HG03342 (cell line): Measurements from ENCODE around the gene ROBO1.

Source experiments
- ATAC-seq: cut with Tn5 transposase; IDR thresholded peaks from one replicate; pipeline ENCODE4 v1.9.1; 2021; ENCODE audit warnings: mild to moderate bottlenecking, moderate library complexity; ENCODE audit not compliant: unreplicated experiment

Gene ROBO1

DNA sequence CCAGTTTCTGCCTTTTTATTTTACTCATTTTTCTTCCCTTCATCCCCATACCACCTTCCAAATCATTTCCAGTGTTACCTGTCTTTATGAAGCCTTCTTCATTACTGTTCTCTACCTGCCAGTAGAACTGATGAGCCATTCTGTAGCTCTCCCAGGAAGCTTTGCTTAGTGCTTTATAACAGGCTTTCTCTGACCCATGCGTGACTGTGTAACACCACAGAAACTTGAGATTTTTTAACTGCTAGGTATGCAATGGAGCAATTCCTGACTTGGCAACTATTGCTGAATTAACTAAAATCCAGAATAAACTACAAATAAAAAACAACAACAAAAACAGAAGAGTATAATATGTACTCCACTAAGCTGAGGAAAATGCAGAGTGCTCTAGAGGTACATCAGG lies 289.2 kb downstream of the ROBO1 start:
- ATAC-seq, result no peak

DNA sequence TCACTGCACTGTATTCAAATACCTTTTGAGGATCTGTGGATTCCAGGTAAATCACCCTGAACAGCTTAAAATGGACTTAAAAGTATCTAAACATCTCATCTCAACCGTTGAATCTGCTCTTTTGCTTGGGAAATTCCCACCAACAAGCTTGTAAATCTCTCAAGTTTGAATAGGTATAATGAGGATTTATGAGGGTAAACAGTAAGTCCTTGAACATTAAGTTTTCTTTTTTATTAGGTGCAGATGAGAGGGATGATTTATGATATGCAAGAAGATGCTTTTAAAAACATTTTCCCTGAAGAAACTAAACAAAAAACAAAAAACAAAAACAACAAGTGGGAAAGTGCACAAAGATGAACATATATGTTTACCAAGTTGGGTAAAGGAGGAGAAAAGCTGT lies 290.6 kb downstream of the ROBO1 start:
- no peak for ATAC-seq

DNA sequence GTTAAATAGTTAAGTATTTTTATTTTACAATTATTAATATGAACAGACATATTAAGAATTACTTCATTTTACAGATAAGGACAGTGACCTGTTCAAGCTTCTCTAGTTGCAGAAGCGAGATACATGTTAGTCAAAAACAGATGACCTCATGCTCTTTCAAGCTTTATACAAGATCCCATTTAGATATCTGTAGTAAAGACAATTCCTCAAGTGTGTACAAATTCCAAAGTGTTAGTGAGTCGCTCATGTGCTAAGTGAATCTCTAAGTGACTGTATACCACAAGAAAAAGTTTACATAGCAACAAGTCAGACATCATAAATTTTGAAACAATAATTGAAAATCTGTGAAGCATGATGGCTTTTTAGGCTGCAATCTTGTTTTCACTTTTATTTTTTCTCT lies 293.8 kb downstream of the ROBO1 start:
- no peak for ATAC-seq

DNA sequence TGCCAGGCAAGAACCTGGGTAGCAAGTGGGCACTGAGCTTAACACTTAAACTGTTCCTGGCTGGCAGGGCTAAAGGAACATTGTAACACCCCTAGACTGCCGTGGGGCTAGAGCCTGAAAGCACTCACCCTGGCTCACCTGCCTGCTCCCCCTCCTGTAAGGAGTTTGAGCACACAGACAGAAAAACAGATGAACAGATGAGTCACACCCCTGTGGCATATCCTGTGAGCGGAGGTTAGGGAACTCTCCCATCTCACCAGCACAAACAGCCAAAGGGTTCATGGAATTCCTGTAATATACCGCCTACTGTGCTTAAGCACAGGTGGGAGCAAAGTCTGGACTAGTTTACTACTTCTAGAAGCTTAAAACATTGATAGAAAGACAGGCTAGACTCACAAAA lies 300.1 kb downstream of the ROBO1 start:
- no peak for ATAC-seq

DNA sequence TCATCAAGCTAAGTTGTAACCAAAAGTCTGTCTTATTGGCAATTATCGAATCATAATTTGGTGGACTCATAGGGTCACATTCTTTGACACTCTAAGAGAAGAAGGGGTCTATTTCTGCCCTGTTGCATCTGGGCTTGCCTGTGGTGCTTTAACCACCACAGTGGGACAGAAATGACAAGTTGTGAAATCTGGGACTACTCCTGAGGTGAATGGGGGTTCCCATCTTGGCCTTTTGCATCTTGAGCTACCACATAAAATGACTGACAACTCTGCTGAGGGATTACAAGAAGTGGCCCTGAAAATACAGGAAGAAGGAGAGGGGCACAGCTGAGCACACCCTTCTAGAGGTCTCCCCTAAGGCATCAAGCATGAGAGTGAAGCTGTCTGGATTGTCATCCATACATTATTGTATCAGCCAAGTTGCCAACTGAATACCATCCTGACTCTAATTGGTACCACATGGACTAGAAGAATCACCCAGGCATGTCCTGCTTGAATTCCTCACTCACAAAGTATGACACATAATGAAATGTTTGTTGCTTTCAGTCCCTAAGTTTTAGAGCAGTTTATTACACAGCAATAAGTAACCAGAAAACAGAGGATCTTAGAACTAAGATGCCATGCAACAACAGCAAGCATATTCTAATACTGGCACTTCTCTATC lies 306.5 kb downstream of the ROBO1 start:
- no peak for ATAC-seq

DNA sequence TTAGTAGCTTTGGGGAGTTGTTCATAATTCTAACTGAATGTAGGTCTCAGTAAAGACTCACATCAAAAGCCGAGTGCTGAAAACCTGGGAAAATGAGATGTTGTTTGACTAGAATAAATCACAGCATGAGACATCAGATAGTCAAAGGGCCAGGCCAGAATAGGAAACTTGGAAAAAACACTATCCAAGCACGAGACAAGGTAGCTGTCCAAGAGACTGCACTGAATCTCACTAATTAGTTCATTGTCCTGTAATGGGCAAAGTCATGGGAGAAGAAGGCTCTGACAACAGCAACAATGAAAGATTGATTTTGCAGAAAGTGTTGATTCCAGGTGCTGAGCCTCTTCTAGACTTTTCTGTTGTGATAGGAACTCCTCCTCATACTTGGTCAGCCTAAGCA lies 314.2 kb downstream of the ROBO1 start:
- ATAC-seq, result no peak

DNA sequence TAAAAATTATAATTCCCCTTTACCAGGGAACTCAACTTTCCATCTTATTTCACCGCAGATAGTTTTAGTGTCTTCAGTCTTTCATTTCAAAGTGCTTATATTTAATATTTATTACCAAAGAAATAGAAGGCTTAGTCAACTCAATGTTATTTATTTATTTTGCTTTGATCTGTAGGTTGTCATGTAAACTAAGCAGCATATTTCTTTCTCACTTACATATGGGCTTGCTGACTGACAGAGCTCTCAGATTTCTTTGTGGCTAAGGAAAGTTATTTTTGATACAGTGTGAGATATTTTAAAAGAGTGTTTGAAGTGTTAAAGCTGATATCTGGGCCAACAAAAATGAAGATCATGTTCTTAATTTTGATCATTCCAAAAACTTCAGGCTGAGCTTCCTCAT lies 331.4 kb downstream of the ROBO1 start:
- no peak for ATAC-seq

DNA sequence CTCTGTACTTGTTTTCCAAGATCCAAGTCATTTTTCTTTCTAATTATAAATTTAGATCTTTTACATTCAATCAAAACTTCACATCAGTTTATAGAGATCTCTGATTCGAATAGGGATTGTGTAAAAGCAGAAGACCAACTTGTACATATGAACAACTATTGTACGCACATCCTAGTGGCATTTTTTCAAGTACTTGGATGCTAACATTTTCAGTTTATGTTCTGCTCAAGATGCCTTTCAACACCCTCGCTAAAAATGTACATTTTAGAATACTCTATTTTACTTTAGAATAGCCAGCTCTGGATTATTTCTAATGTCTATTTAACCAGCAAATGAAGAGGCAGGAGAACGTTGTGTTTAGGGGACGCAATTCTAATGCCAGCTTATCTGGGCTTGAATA lies 340.7 kb downstream of the ROBO1 start:
- ATAC-seq, result no peak

DNA sequence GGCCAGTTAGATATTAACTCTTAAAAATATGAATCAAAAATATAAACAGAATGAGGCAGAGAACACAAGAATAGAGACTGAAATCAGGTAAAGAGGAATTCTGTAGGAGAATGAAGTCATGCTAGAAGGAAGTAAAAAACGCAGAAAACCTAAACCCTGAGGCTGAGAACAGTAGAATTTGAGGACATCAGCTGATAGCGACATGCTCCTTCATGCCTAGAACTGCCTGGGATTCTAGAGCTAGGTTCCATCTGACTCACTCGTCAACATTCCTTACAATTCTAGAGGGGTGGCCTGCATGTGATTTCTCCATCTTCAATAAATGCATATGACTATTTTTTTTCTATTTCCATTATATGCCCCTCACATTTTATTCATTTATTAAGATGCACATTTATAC lies 343.0 kb downstream of the ROBO1 start:
- ATAC-seq, result no peak

DNA sequence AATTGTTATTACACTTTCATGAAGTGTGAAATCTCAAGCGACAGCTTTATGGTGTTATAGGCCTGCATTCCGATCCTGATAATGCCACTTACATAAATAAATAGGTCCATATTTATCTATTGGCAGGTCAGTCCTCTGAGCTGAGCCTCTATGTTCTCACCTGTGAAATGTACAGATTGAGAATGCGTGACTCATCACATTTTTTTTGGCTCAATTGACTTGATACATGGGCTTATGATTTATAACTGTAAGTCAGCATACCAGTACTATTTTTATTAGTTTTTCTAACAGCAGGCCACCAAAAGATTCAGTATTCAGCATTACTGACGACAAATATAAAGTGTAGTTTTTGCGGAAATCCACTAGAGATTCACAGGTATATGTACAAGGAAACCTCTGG lies 344.4 kb downstream of the ROBO1 start:
- no peak for ATAC-seq

DNA sequence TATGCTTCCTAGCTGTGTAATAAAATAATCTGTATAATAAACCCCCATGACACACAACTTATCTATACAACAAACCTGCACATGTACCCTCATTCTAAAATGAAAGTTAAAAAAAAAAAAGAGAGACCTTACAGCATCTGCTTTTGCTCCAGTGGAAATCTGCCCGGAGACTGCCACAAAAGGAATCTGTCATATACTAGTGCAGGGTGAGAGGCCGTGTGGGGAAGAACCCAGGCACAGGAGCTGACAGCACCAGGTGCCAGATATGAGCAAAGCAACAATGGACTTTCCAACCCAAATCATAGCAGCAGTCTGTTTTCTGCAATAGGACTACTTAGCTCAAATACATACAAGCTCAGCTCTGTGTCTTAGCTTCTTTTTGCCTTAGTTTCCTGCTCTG lies 346.5 kb downstream of the ROBO1 start:
- no peak for ATAC-seq

DNA sequence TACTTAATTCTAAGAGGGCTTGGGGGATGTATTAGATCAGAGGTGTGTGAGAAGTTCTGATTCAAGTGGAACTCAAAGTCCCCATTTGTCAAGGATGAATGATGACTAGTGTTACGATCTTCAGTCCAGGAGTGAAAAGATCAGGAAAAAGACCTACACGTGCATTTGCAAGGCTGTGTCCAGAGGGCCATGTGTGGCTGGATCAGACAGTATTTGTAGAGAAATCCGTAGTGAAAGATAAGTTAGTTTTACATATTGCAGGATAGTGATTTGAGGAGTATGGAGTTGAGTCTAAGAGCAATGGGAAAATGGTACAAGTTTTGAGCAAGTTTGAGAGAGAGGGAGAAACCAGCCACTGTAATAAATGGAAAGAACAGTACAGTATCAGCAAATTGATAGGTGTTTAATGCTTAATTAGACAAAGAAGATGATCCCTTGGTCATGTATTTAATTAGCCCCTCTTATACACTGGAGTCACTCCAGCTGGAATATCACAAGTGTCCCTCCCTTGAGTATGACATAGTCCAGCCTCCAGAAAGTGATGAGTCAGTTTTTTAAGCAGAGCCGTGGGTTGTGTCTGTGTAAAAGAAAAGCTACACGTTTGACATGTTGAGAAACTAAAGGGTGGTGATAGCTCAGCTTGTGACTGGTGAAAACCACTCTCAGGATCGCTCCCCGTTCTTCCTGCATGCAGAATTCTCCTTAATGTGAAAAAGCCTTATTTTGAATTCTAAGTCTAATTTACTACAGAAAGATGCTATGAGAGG lies 348.8 kb downstream of the ROBO1 start:
- ATAC-seq, result no peak

DNA sequence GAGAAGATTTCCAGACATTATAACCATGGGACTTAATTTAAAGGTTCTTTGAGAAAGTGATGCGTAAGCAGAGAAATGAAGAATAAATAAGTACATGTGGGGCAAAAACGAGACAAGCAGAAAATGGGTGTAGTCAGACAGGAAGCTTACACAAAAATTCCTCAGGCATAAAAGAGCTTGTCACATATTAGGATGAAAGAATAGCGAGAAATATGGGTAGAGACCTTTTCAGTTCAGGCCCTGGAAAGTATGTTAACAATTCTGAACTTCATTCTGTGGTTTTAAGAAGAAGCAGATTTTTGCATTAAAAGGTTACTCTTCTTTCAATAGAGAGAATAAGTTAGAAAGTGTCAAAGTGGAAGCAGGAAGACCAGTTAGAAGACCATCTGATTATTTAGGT lies 352.4 kb downstream of the ROBO1 start:
- ATAC-seq, result no peak

DNA sequence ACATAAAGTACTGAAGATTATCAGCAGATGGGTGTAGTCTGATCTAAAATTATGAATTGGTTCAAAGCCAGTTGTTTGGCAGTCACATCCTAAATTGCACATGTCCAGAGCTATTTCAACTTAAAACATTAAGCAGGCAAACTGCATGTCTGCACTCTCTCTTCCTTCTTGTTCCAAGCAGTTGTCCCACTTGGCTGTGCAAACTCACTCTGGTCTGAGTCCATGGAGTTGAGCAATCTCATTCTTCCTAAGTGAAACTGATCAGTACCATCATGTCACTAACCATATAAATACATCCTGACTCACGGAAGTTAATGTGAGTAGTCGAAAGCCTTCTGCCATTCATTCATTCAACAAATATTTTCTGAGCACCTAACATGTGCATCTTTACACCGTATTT lies 353.0 kb downstream of the ROBO1 start:
- ATAC-seq, result no peak

DNA sequence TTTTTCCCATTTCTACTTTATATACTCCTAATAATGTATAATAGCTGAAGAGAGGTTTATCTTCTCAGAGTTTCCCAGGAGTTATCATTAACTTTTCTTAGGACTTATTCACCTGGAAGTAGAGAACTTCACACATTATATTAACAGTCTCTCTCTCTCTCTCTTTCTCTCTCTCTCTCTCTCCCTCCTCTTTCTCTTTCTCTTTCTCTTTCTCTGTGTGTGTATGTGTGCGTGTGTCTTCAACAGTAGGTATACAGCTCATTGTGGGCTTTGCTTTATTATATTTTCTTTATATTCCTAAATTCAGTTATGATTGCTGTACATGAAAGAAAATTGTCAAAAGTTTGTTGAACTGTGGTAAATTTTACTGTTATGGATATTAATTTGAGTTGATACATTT lies 353.8 kb downstream of the ROBO1 start:
- no peak for ATAC-seq

DNA sequence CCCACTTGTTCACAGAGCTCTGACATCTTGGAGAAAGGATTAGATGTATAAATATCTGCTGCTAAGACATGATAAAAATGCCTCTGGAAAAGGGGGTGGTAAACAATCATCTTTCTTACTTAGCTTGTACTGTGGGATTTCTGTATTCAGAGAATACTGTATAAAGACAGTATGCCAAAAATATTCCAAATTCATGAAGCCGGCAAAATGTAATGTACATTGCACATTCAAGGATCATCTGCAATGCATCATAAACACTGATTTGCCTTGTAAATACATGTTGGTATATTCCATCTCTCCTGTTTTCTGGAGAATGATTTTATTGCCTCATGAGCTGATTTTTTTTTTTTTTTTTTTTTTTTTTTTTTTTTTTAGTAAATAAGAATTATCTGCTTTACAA lies 355.3 kb downstream of the ROBO1 start:
- ATAC-seq, result no peak

DNA sequence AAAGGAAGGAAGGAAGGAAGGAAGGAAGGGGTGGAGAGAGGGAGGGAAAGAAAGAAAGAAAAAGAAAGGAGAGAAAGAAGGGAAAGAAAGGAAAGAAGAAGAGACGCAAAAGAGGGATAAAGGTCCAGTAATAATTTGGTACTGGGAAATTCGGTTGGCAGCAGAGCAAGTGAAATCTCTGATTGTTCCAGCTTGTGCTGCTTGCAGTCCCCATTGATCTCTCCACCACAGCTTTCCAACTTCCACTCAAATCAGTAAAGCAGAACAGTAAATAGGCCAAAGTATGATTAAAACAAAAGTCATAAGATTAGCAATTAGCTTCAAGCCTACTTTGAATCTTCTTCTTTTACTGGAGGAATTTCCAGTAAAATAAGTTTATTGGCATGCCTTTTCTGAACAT lies 357.2 kb downstream of the ROBO1 start:
- ATAC-seq, result no peak

DNA sequence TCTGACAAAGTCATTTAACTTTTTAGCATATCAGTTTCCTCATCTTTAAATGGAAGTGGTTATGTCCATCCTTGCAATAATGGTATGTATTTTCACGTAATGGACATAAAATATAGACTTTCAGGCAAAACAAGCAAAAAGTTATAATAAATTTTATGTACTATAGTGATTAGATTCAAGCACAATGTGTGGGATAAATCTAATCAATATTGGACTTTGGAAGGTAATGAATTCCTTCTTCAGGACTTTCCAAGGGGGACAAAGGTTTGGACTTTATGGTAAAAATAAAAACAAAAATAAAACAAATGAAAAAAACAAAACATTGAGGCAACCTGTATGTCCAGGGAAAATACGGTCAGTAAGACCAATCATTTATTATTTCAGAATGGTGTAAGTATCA lies 357.7 kb downstream of the ROBO1 start:
- no peak for ATAC-seq

DNA sequence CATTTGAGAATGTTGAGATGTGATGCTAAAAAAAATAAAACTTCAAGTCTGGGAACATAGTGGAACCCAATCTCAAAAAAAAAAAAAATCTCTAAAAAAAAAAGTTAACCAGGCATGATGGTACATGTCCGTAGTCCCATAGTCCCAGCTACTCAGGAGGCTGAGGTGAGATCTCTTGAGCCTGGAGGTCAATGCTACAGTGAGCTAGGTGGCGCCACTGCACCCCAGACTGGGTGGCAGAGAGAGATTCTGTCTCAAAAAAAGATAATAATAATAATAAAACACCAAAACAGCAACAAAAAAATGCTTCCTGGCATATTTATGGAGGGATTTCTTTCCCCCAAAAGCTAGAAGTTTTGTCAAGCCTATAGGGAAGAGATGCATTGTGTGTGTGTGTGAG lies 361.6 kb downstream of the ROBO1 start:
- no peak for ATAC-seq

DNA sequence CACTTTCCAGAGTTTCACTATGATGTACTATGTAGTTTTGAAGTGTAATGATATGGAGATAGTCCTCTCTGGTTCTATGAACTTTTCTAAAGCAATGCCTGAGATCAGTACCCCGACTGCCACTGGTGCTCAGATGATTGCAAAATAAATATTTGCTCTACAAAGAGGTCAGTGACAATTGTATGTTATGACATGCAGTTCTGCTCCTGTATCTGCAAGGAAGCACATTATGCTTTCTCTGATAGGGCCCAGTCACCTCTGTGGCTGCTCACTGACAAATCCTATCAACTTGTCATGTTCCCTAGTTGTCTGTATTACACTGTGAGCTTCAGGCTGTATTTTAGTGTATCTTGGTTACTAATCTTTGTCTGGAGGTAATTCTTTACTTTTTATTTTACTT lies 362.6 kb downstream of the ROBO1 start:
- no peak for ATAC-seq

DNA sequence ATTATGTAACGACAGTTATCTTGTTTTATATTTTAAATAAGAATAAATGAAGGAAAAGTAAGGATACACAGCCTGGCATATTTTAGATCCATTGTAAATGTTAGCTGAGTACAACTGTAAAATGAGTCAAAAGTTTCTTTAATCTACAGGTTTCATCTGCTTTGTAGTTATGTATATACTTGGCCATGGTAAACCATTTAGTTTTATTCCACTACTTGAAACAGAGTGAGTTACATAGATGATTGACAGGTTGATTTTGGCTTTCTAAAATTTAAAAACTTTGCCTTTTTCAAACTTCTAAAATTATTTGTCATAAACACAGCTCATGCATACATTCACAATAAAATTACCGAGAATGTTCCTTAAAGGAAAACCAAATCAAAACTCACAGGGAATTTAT lies 371.2 kb downstream of the ROBO1 start:
- no peak for ATAC-seq

DNA sequence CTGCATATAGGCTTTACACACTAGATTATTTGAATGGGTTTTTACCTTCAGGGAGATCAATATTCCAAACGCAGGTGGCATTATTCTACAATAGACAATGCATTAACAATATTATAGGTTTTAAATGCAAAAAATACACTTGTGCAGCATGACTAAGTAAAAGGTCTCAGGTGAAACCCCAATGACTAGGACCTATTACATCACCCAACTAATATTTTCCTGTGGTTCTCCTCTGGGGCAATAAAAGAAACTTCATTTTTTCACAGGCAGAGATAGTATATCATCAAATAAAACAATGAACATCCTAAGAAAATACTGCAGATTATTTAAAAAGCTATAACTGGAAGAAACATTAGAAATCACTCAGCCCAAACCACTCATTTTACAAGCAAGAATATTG lies 375.3 kb downstream of the ROBO1 start:
- no peak for ATAC-seq

DNA sequence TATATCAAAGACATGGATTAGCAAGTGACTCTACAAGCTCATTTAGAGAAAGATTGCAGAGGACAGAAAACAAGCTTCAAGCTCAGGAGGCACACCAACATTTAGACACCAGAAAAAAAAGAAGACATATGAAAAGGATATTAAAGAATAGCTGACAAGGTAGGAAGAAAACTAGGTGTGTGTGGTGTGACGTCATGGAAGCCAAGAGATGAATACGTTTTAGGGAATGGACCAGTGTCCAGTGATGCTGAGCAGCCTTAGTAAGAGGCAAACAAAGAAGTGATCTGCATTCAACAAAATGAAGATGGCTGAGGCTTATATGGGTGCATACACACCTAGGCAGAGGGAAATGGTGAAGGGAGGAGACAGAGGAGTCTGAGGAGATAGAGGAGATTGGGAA lies 377.4 kb downstream of the ROBO1 start:
- no peak for ATAC-seq
